Measurements from ENCODE around the gene INPP5B. TPM values are rescaled to one million over a fixed set of nuclear protein-coding genes. Genes with fewer than 3 reads are reported as not detected.
A peak's percentile ranks its signal among the peaks of the same experiment; 100 is the strongest.

The INPP5B gene
- total and polyA plus RNA-seq, 9 of the 15 experiments (the other 6 are each of a cell fraction or from before 2014, with no cell fraction given): 14.1 to 28.7 (median 20.9) TPM

- intact Hi-C loops (cut with micrococcal nuclease) (loop anchor here (5.0 kb wide), 1 partner anchor 39 kb away; no protein-coding TSS in a partner anchor), in situ Hi-C loops (cut with MboI) (no loop called here)
- no peak for FAIRE-seq
- Histone ChIP-seq H2AFZ (ENCODE audit: low read depth, low read length) (peak overlapping the region; percentile 69; the same call in 1 of the 2 replicates), H3K4me1 (replicated peaks in 1 of 2; ENCODE audit: control insufficient read depth in 2 of 2, insufficient read depth in 2 of 2, low read length in 2 of 2) (peaks cover 30 to 37% of the 10 kb centered on the region in 2 experiments; a peak in 4 of 5 replicates), H3K9me3 (replicated peaks; ENCODE audit: control insufficient read depth, insufficient read depth, low read depth, low read length) (no peaks in the 10 kb centered on the region), H3K79me2 (ENCODE audit: control insufficient read depth, insufficient read depth, low read length) (peaks cover 53% of the 10 kb centered on the region), H3K9me1 (ENCODE audit: control insufficient read depth, insufficient read depth, low read length) (no peaks in the 10 kb centered on the region), H3K27me3 (ENCODE audit: control insufficient read depth in 2 of 2, insufficient read depth in 2 of 2, low read length in 2 of 2) (no peaks in the 10 kb centered on the region), H3K27ac (ENCODE audit: extremely low read depth, low read depth, low read length) (peak overlapping the region; percentile 70), H3K9ac (ENCODE audit: insufficient read depth in 1 of 2, low read depth in 2 of 2, low read length in 2 of 2) (peak overlapping the region; percentile 68 to 98), H3K4me3 (peak overlapping the region; percentile 82), H4K20me1 (replicated peaks; ENCODE audit: control insufficient read depth, insufficient read depth, low read length) (peaks cover 8% of the 10 kb centered on the region), H3K36me3 (ENCODE audit: control insufficient read depth, insufficient read depth, low read length) (peaks cover 13% of the 10 kb centered on the region; the same call in 2 of the 3 replicates), H3K4me2 (ENCODE audit: insufficient read depth, low read length) (peak overlapping the region; percentile 89)
- ChIA-PET CTCF (ENCODE audit: low intra/inter-chr PET ratio) (no interaction called here), POLR2A (interaction anchor here (0.8 to 2.9 kb wide), 13 partner anchors 8 to 38 kb away, joined by 3 to 24 read pairs (median 5); partner anchors contain the start of gene INPP5B)
- TF ChIP-seq ZNF609 (CRISPR knock-in tag; IDR thresholded peaks at IDR 0.05; ENCODE audit: borderline replicate concordance): peak; percentile 5; the same call in 1 of the 2 replicates
- no peak for TF ChIP-seq CHAMP1 (IDR thresholded peaks at IDR 0.05)
- peak; percentile 3; the same call in 1 of the 2 replicates for TF ChIP-seq E2F4 (CRISPR knock-in tag; IDR thresholded peaks at IDR 0.05; ENCODE audit: low read depth)
- no peak for TF ChIP-seq RFX1 (IDR thresholded peaks at IDR 0.05)
- no peak for TF ChIP-seq KLF10 (CRISPR knock-in tag; IDR thresholded peaks at IDR 0.05)
- TF ChIP-seq ZNF263 (CRISPR knock-in tag; IDR thresholded peaks at IDR 0.05; ENCODE audit: borderline replicate concordance): 0 out of 2 replicates have a peak, but pooled peaks have one; percentile 6
- TF ChIP-seq TEAD1 (CRISPR knock-in tag; IDR thresholded peaks at IDR 0.05): 0 out of 4 replicates have a peak, but pooled peaks of 1 of the 2 experiments have one; percentile 34
- peak; percentile 93; the same call in 1 of the 2 replicates for TF ChIP-seq HDGF (IDR thresholded peaks at IDR 0.05)
- TF ChIP-seq FOSL1 (tag; conservative IDR thresholded peaks at IDR 0.05): no peak
- TF ChIP-seq CHD4 (IDR thresholded peaks at IDR 0.05; ENCODE audit: insufficient read depth, insufficient replicate concordance, low read depth, low read length, poor library complexity, severe bottlenecking): peak; percentile 86
- TF ChIP-seq HDAC2 (IDR thresholded peaks at IDR 0.05): peak; percentile 92; the same call in 1 of the 2 replicates
- peak; percentile 97; the same call in 1 of the 2 replicates for TF ChIP-seq PTBP1 (IDR thresholded peaks at IDR 0.05; ENCODE audit: low read depth, low read length)
- no peak for DNase-seq (ENCODE audit: extremely low read depth in 1 of 4, low spot score in 3 of 4)
- peak; percentile 13; the same call in 2 of the 3 replicates for ATAC-seq
- WGBS (ENCODE audit: insufficient coverage, low coverage, missing lambda C conversion rate): 6% methylated on average over 6 of the region's 6 CpGs
- BruUV-seq (replicated peaks): TSS peak; percentile 67
Measured at GRCh38 chr1:37931102-37931360, 15.8 kb downstream of the INPP5B start.

Measured in K562 (cell line).